ENCODE measurements around the gene CFAP299. TPM values are rescaled to one million over a fixed set of nuclear protein-coding genes. Genes with fewer than 3 reads are reported as not detected.

Gene CFAP299
- total RNA-seq, 2 experiments from 2014 or later = not detected

DNA sequence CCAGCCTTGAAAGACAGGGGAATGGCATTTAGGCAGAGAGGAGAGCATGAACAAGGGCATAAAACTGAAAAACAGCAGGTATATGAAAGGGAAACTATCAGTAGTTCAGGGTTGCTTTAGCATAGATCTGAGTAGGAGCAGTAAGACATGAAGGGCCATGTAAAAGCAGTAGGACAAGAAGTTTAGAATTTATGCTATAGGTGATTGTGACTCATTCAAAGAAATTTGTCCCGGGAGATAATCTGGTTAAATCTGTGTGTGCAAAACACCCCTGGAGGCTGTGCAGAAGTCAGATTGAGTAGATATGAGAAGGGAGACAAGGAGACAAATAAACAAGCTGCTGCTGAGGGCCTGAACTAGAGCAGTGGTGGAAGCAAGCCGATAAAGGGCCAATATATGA lies 585.9 kb downstream of the CFAP299 start:
- CTCF ChIA-PET = interaction anchor here (0.7 to 1.1 kb wide), 2 partner anchors 23 to 287 kb away, joined by 3 read pairs; no protein-coding TSS in a partner anchor

GRCh38 chr4:80922941-80923340 lies 587.4 kb downstream of the CFAP299 start:
- H3K4me3 Mint-ChIP-seq = no peak overlapping the region
- intact Hi-C loops (cut with DNase I, micrococcal nuclease) = no loop called here

More for the DNA sequence above, 585.9 kb downstream of the CFAP299 start:
- POLR2A ChIA-PET = no interaction called here
- H3K27ac Mint-ChIP-seq = no peak overlapping the region
- H3K27me3 Mint-ChIP-seq = no peaks in the 10 kb centered on the region
- H3K4me3 Mint-ChIP-seq = no peak overlapping the region
- ATAC-seq (no peak), DNase-seq (no peak)
- no peaks in the 10 kb centered on the region for H3K4me1 Mint-ChIP-seq
- no peaks in the 10 kb centered on the region for H3K9me3 Mint-ChIP-seq (ENCODE audit: low read depth)
- H3K36me3 Mint-ChIP-seq (ENCODE audit: low read depth) = no peaks in the 10 kb centered on the region
- intact Hi-C loops (cut with DNase I, micrococcal nuclease) = no loop called here

DNA sequence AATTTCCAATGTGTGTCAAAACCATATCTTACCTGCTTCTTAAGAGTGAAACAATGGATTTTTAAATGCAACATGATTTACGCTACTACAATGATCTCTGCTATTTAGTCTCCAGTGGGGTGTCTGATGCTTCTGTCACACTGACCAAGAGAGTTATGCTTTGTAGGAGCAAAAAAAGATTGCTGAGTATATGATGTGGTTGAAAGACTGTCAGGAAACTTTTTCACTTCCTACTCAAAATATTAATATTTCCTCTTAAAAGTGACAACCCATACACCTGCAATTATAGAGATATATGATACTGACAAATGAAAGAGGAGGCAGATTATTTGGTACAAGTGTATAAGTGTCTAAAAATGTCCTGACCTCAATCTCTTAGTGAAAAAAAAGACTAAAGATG lies 589.8 kb downstream of the CFAP299 start:
- ATAC-seq (no peak), DNase-seq (no peak)
- POLR2A ChIA-PET = no interaction called here
- H3K27me3 Mint-ChIP-seq = no peaks in the 10 kb centered on the region
- no peaks in the 10 kb centered on the region for H3K4me1 Mint-ChIP-seq
- H3K4me3 Mint-ChIP-seq = no peak overlapping the region
- CTCF ChIA-PET = interaction anchor here (1.2 kb wide), 1 partner anchor 62 kb away, joined by 3 read pairs; no protein-coding TSS in a partner anchor
- H3K36me3 Mint-ChIP-seq (ENCODE audit: low read depth) = no peaks in the 10 kb centered on the region
- H3K9me3 Mint-ChIP-seq (ENCODE audit: low read depth) = no peaks in the 10 kb centered on the region
- intact Hi-C loops (cut with DNase I, micrococcal nuclease) = no loop called here
- H3K27ac Mint-ChIP-seq = no peak overlapping the region

More at GRCh38 chr4:80922941-80923340, 587.4 kb downstream of the CFAP299 start:
- ATAC-seq = no peak
- DNase-seq = no peak
- Mint-ChIP-seq H3K27ac (no peak overlapping the region), H3K27me3 (no peaks in the 10 kb centered on the region), H3K9me3 (ENCODE audit: low read depth) (no peaks in the 10 kb centered on the region), H3K36me3 (ENCODE audit: low read depth) (no peaks in the 10 kb centered on the region), H3K4me1 (no peaks in the 10 kb centered on the region)
- ChIA-PET POLR2A (no interaction called here), CTCF (no interaction called here)

- Mint-ChIP-seq H3K27ac (no peak overlapping the region), H3K36me3 (ENCODE audit: low read depth) (no peaks in the 10 kb centered on the region), H3K27me3 (no peaks in the 10 kb centered on the region), H3K4me3 (no peak overlapping the region), H3K9me3 (ENCODE audit: low read depth) (no peaks in the 10 kb centered on the region), H3K4me1 (no peaks in the 10 kb centered on the region)
- ChIA-PET CTCF (interaction anchor here (1.2 kb wide), 1 partner anchor 61 kb away, joined by 3 read pairs; no protein-coding TSS in a partner anchor), POLR2A (no interaction called here)
- intact Hi-C loops (cut with DNase I, micrococcal nuclease) = no loop called here
- DNase-seq (no peak), ATAC-seq (no peak)
Observed at GRCh38 chr4:80926446-80926845, 590.9 kb downstream of the CFAP299 start.

DNA sequence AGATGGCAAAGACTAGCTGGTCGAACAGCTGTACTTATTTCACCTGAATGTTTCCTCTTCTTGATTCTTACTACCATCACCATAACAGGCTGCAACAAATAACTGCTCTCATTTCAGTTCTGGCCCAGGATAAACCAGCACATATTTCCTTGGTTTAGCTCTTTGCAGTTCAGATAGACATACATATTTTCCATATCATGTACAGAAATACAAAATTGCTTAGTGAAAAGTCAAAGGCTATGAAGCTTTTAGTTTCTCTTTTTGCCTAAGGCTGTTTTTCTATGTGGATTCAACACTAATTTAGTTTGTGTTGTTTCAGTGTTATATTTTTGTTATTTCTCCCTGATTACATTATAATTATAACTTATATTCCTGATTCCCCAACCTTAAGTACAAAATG lies 591.4 kb downstream of the CFAP299 start:
- Mint-ChIP-seq H3K4me1 (no peaks in the 10 kb centered on the region), H3K36me3 (ENCODE audit: low read depth) (no peaks in the 10 kb centered on the region), H3K4me3 (no peak overlapping the region), H3K27ac (no peak overlapping the region), H3K9me3 (ENCODE audit: low read depth) (no peaks in the 10 kb centered on the region), H3K27me3 (no peaks in the 10 kb centered on the region)
- ChIA-PET POLR2A (no interaction called here), CTCF (no interaction called here)
- ATAC-seq = no peak
- intact Hi-C loops (cut with DNase I, micrococcal nuclease) = no loop called here
- DNase-seq = no peak

- POLR2A ChIA-PET = no interaction called here
- Mint-ChIP-seq H3K27me3 (no peaks in the 10 kb centered on the region), H3K27ac (no peak overlapping the region), H3K4me3 (no peak overlapping the region), H3K4me1 (no peaks in the 10 kb centered on the region), H3K36me3 (ENCODE audit: low read depth) (no peaks in the 10 kb centered on the region), H3K9me3 (ENCODE audit: low read depth) (no peaks in the 10 kb centered on the region)
- DNase-seq (no peak), ATAC-seq (no peak)
- CTCF ChIA-PET = no interaction called here
- intact Hi-C loops (cut with DNase I, micrococcal nuclease) = no loop called here
Observed at GRCh38 chr4:80927420-80927819, 591.9 kb downstream of the CFAP299 start.

DNA sequence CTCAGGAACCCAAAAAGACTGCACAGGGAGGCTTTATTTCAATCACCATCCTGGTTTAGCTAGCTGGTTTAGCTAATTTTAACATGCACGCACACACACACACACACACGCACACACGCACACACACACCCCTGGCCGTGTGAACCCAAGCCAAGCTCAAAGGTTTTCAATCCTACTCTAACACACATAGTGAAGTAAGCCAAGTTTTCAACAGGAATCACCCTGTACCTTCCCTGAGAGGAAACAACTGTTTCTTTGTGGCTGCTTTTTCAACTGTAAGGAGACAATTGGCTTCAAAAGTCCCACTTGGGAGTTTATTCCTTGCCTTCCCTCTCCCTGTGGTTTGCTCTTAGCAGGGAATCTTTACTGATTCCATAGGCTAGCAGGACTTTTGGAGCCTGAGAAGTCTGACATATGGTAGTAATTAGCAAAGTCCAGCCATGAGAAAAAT lies 596.1 kb downstream of the CFAP299 start:
- H3K36me3 Mint-ChIP-seq (ENCODE audit: low read depth) = no peaks in the 10 kb centered on the region
- no peaks in the 10 kb centered on the region for H3K9me3 Mint-ChIP-seq (ENCODE audit: low read depth)
- ATAC-seq = no peak
- no peak for DNase-seq
- POLR2A ChIA-PET = no interaction called here
- CTCF ChIA-PET = no interaction called here
- no peak overlapping the region for H3K27ac Mint-ChIP-seq
- intact Hi-C loops (cut with DNase I, micrococcal nuclease) = no loop called here
- no peaks in the 10 kb centered on the region for H3K4me1 Mint-ChIP-seq
- H3K4me3 Mint-ChIP-seq = no peak overlapping the region
- H3K27me3 Mint-ChIP-seq = no peaks in the 10 kb centered on the region

DNA sequence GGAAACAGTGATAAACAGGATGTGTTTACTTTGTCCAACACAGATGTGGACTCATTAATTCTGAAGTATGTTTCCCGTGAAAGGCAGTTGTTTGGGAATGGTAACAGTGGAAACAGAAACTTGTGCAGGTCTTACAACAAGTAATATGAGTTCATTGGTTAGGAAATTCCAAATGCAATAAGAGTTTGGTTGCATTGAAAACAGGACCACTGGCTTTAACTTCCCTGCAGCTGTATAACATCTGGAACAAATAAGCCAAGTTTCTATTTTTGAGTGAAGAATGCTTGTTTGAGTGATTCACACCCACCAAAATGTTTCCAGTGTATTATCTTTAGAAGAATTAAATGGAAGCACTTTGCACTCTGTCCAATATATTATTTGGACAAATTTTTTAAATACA lies 612.6 kb downstream of the CFAP299 start:
- no peaks in the 10 kb centered on the region for H3K9me3 Mint-ChIP-seq (ENCODE audit: low read depth)
- H3K4me1 Mint-ChIP-seq = no peaks in the 10 kb centered on the region
- no peaks in the 10 kb centered on the region for H3K36me3 Mint-ChIP-seq (ENCODE audit: low read depth)
- intact Hi-C loops (cut with DNase I, micrococcal nuclease) = no loop called here
- H3K27me3 Mint-ChIP-seq = peaks cover 10% of the 10 kb centered on the region
- no peak for DNase-seq
- ChIA-PET CTCF (no interaction called here), POLR2A (no interaction called here)
- ATAC-seq = no peak
- H3K27ac Mint-ChIP-seq = no peak overlapping the region
- H3K4me3 Mint-ChIP-seq = no peak overlapping the region

DNA sequence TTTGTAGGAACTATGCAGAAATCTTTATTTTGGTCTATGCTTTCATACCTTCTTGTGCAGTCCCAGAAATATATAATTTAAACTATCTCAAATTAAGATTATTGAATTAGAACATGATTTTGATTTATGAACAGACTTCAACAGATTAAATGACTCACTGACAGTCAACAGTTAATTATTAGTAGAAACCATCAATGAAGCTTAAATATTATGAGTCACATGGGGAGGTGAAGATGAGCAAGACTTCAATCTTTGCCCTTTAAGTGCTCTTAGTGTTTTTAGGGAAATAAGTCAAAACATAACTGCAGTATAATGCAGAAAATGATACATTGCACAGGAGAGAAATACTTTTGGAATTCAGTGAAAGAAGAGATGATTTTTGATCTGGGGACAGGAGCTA lies 613.5 kb downstream of the CFAP299 start:
- DNase-seq = no peak
- no peak overlapping the region for H3K27ac Mint-ChIP-seq
- POLR2A ChIA-PET = no interaction called here
- no peaks in the 10 kb centered on the region for H3K9me3 Mint-ChIP-seq (ENCODE audit: low read depth)
- H3K27me3 Mint-ChIP-seq = peaks cover 10% of the 10 kb centered on the region
- H3K4me1 Mint-ChIP-seq = no peaks in the 10 kb centered on the region
- intact Hi-C loops (cut with DNase I, micrococcal nuclease) = no loop called here
- H3K36me3 Mint-ChIP-seq (ENCODE audit: low read depth) = no peaks in the 10 kb centered on the region
- no peak for ATAC-seq
- CTCF ChIA-PET = no interaction called here
- H3K4me3 Mint-ChIP-seq = no peak overlapping the region

DNA sequence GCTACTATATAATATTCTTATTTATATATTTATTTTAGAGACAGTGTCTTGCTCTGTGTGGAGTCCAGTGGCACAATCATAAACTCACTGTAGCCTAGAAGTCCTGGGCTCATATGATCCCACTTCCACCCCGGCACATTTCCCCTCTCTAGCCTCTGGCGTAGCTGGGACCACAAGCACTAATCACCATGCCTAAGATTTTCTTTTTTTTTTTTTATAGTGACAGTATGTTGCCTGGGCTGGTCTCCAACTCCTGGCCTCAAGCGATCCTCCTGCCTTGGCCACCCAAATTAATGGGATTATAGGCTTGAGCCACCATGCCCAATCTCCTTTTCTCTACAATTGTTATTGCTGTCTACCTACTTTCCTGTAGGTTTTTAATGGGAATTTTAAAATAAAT lies 620.9 kb downstream of the CFAP299 start:
- ChIA-PET CTCF (interaction anchor here (0.6 kb wide), 1 partner anchor 594 kb away, joined by 3 read pairs; no protein-coding TSS in a partner anchor), POLR2A (no interaction called here)
- no peaks in the 10 kb centered on the region for H3K36me3 Mint-ChIP-seq (ENCODE audit: low read depth)
- H3K4me1 Mint-ChIP-seq = no peaks in the 10 kb centered on the region
- DNase-seq (no peak), ATAC-seq (no peak)
- H3K27me3 Mint-ChIP-seq = peaks cover 1% of the 10 kb centered on the region
- H3K4me3 Mint-ChIP-seq = no peak overlapping the region
- H3K27ac Mint-ChIP-seq = no peak overlapping the region
- no peaks in the 10 kb centered on the region for H3K9me3 Mint-ChIP-seq (ENCODE audit: low read depth)
- intact Hi-C loops (cut with DNase I, micrococcal nuclease) = no loop called here

DNA sequence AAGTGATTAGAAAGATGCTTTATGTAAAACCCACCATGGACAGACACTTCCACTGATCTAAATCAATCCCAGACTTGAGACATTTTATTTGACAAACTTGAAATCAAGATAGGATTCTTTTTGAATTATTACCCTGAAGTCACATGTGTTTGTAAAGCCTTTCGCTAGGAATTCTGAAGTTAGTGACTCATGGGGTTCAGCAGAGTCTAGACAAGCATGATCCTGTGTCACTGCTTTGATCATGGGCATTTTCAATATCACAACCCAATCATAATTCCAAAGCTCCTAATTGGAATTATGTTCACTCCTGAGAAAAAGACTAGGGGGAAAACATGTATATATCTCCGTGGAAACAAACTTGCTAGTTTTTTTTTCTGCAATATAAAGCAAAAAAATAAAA lies 627.5 kb downstream of the CFAP299 start:
- Mint-ChIP-seq H3K27me3 (peaks cover 2% of the 10 kb centered on the region), H3K4me3 (no peak overlapping the region), H3K9me3 (ENCODE audit: low read depth) (no peaks in the 10 kb centered on the region), H3K36me3 (ENCODE audit: low read depth) (no peaks in the 10 kb centered on the region), H3K4me1 (no peaks in the 10 kb centered on the region), H3K27ac (no peak overlapping the region)
- CTCF ChIA-PET = interaction anchor here (0.8 to 1.3 kb wide), 3 partner anchors 9 to 597 kb away, joined by 3 to 6 read pairs (median 4); no protein-coding TSS in a partner anchor
- intact Hi-C loops (cut with DNase I, micrococcal nuclease) = no loop called here
- POLR2A ChIA-PET = no interaction called here
- ATAC-seq (no peak), DNase-seq (no peak)

GRCh38 chr4:80967346-80967745 lies 631.8 kb downstream of the CFAP299 start:
- H3K27ac Mint-ChIP-seq = no peak overlapping the region
- H3K4me3 Mint-ChIP-seq = no peak overlapping the region
- ATAC-seq (no peak), DNase-seq (no peak)
- POLR2A ChIA-PET = no interaction called here
- CTCF ChIA-PET = no interaction called here
- no peaks in the 10 kb centered on the region for H3K4me1 Mint-ChIP-seq
- H3K9me3 Mint-ChIP-seq (ENCODE audit: low read depth) = no peaks in the 10 kb centered on the region
- no peaks in the 10 kb centered on the region for H3K36me3 Mint-ChIP-seq (ENCODE audit: low read depth)
- intact Hi-C loops (cut with DNase I, micrococcal nuclease) = no loop called here
- H3K27me3 Mint-ChIP-seq = peaks cover 5% of the 10 kb centered on the region

GRCh38 chr4:80980239-80980638 lies 644.7 kb downstream of the CFAP299 start:
- no peak for ATAC-seq
- H3K4me3 Mint-ChIP-seq = no peak overlapping the region
- H3K36me3 Mint-ChIP-seq (ENCODE audit: low read depth) = no peaks in the 10 kb centered on the region
- DNase-seq = no peak
- H3K4me1 Mint-ChIP-seq = no peaks in the 10 kb centered on the region
- ChIA-PET CTCF (interaction anchor here (2.8 kb wide), 1 partner anchor 10 kb away, joined by 11 read pairs; no protein-coding TSS in a partner anchor), POLR2A (no interaction called here)
- no peaks in the 10 kb centered on the region for H3K9me3 Mint-ChIP-seq (ENCODE audit: low read depth)
- peaks cover 20% of the 10 kb centered on the region for H3K27me3 Mint-ChIP-seq
- intact Hi-C loops (cut with DNase I, micrococcal nuclease) = no loop called here
- no peak overlapping the region for H3K27ac Mint-ChIP-seq
